AG04450 (cell line): ENCODE measurements around the gene TANC1. TPM values are rescaled to one million over a fixed set of nuclear protein-coding genes. Genes with fewer than 3 reads are reported as not detected.

Source experiments
- CTCF ChIA-PET: fragments of 300-600, 350-600 bp; formaldehyde crosslinking; extraction: SDS; loops from one replicate; lab custom pipeline; 2022; ENCODE audit warnings: antibody characterized with exemption, inconsistent platforms; lab: Charles Lee
- POLR2A ChIA-PET: fragments of 350-600 bp; formaldehyde crosslinking; extraction: SDS; loops from one replicate; lab custom pipeline; 2021; ENCODE audit warnings: antibody characterized with exemption, inconsistent platforms; lab: Yijun Ruan, JAX
- DNase-seq: peaks from one replicate; pipeline ENCODE4 v3.0.0-alpha.2; 2011; ENCODE audit warnings: low read depth, low spot score
- H3K27ac ChIP-seq: one replicate; pipeline ENCODE4 v1.5.1; 2012; ENCODE audit warnings: low read depth, low read length, control low read depth
- H3K27me3 ChIP-seq: one replicate; pipeline ENCODE4 v1.6.0; 2012; ENCODE audit warnings: low read length; ENCODE audit not compliant: control insufficient read depth, insufficient read depth
- H3K4me3 ChIP-seq: 2 replicates; pipeline ENCODE4 v1.5.1; 2011; ENCODE audit warnings: mild to moderate bottlenecking, low read depth, low read length, control low read depth
- H3K9me3 ChIP-seq: 2 replicates; pipeline ENCODE4 v1.5.1; 2012; ENCODE audit warnings: low read length; ENCODE audit not compliant: control insufficient read depth, insufficient read depth
- polyA plus RNA-seq: library from polyadenylated mRNA; depleted of rRNA; stranded (reverse); fragments of >200 nt; gene quantifications from 2 replicates; pipeline ENCODE4 v1.2.3, GENCODE V29; 2011; rRNA removed
- small RNA-seq: library from RNA; depleted of rRNA; stranded (forward); fragments of <200 nt; gene quantifications from one replicate; pipeline ENCODE3, GENCODE V24; 2012; ENCODE audit warnings: low read depth; ENCODE audit not compliant: insufficient read length
- TF ChIP-seq, protein P1 (sequence below): IDR thresholded peaks from 2 replicates; pipeline ENCODE4 v1.5.1; 2011; ENCODE audit warnings: low read depth, low read length, control low read depth, inconsistent platforms

The TANC1 gene
- polyA plus RNA-seq, 1 experiment = 28.0 TPM

DNA sequence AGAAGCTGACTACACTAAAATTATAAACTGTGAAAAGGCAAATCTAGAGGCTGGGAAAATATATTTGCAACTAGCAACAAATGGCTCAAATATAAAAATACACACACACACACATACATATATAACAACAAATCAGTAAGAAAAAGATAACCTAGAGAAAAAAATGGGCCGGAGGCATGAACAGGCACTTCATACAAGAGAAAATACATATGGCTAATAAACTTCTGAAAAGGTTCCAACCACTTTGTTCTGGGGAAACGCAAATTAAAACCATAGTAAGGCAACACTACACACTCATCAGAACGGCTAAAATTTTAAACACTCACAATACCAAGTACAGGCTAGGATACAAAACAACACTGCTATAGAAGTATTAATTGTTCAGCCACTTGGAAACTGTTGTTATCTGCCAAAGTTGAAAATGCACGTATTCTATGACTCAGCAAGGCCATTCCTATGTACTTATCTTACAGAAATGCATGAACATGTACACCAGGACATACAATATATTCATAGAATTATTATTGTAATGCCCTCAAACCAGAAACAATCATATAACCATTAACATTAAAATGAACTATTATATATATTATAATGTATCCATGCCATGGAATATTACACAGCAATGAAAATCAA lies 302.4 kb downstream of the TANC1 start:
- Histone ChIP-seq H3K27ac (no peak overlapping the region), H3K27me3 (no peaks in the 10 kb centered on the region), H3K9me3 (no peaks in the 10 kb centered on the region), H3K4me3 (no peak overlapping the region)
- ChIA-PET CTCF (no interaction called here), POLR2A (no interaction called here)
- no peak for DNase-seq
- TF ChIP-seq, protein P1, sequence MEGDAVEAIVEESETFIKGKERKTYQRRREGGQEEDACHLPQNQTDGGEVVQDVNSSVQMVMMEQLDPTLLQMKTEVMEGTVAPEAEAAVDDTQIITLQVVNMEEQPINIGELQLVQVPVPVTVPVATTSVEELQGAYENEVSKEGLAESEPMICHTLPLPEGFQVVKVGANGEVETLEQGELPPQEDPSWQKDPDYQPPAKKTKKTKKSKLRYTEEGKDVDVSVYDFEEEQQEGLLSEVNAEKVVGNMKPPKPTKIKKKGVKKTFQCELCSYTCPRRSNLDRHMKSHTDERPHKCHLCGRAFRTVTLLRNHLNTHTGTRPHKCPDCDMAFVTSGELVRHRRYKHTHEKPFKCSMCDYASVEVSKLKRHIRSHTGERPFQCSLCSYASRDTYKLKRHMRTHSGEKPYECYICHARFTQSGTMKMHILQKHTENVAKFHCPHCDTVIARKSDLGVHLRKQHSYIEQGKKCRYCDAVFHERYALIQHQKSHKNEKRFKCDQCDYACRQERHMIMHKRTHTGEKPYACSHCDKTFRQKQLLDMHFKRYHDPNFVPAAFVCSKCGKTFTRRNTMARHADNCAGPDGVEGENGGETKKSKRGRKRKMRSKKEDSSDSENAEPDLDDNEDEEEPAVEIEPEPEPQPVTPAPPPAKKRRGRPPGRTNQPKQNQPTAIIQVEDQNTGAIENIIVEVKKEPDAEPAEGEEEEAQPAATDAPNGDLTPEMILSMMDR = no peak

DNA sequence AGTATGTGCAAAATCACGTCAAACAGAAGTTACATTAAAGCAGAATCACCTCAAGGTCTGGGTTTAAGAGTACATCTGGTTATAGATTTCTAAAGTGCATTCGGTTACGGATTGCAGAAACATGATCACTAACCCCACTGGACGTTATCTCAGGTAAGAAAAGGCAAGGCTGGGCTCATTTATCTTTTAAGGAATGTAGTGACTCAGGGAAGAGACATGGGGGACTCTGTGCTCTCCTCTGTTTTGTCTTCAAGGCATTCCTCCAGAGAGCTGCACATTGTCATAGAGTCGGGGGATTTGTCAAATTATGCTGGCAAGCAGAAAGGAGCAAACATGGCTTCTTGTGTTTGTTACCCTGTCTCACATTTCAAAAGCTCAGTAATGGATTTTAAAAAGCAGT lies 303.7 kb downstream of the TANC1 start:
- H3K9me3 ChIP-seq = no peaks in the 10 kb centered on the region
- POLR2A ChIA-PET = no interaction called here
- no peak overlapping the region for H3K4me3 ChIP-seq
- TF ChIP-seq, protein P1 = no peak
- no peaks in the 10 kb centered on the region for H3K27me3 ChIP-seq
- H3K27ac ChIP-seq = no peak overlapping the region
- CTCF ChIA-PET = no interaction called here
- DNase-seq = no peak

DNA sequence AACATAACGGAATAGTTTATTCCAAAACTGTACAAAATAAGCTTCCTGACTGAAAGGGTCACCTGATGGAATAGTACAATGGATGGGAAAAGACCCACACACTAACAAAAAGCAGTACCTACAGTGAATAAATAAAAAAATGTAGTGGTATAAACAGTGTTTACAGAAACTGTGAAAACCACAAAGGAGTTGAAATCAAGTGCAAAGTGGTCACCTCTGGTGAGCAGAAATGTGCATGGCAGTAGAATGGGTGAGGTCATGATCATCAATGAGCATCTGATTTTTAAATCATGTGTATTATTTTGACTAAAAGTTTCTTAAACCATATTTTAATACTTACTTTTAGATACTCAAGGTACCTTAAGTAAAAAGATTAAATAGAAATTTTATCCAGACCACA lies 306.7 kb downstream of the TANC1 start:
- no peak overlapping the region for H3K27ac ChIP-seq
- TF ChIP-seq, protein P1 = no peak
- H3K9me3 ChIP-seq = no peaks in the 10 kb centered on the region
- no peak overlapping the region for H3K4me3 ChIP-seq
- POLR2A ChIA-PET = no interaction called here
- H3K27me3 ChIP-seq = no peaks in the 10 kb centered on the region
- CTCF ChIA-PET = no interaction called here
- no peak for DNase-seq

DNA sequence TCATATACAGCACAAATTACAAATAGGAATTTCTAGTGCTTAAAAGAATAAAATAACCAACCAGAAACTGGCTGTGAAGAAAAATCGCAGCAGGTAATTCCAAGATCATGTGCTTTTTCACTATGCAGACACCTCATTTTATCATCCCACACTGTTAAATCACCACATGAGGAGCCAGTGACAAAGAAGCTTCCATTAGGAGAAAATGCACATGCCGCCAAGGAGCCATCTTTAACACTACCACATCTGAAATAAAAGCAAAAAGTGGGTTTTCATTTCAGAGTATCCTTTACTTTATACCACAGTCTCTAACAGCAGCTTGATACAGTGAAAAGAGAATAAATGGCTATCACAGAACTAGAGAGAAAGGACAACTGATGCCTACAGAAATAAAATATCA lies 311.3 kb downstream of the TANC1 start:
- POLR2A ChIA-PET = no interaction called here
- no peak for DNase-seq
- TF ChIP-seq, protein P1 = no peak
- CTCF ChIA-PET = interaction anchor here (1.2 kb wide), 1 partner anchor 11 kb away, joined by 5 read pairs; no protein-coding TSS in a partner anchor
- Histone ChIP-seq H3K9me3 (no peaks in the 10 kb centered on the region), H3K4me3 (no peak overlapping the region), H3K27ac (no peak overlapping the region), H3K27me3 (no peaks in the 10 kb centered on the region)

GRCh38 chr2:159281002-159281401 lies 312.6 kb downstream of the TANC1 start:
- DNase-seq = no peak
- Histone ChIP-seq H3K27me3 (no peaks in the 10 kb centered on the region), H3K4me3 (no peak overlapping the region), H3K9me3 (no peaks in the 10 kb centered on the region), H3K27ac (no peak overlapping the region)
- ChIA-PET POLR2A (no interaction called here), CTCF (no interaction called here)
- TF ChIP-seq, protein P1 = no peak

Small RNAs within 50 kb of the gene (small RNA-seq; reads per million reads assigned to genes)
- not detected for gene MIR6888
- gene RNU2-21P = not detected
- gene RNU6-580P = not detected

Other genes starting within 250 kb of the TANC1 start
- gene DAPL1, start 173.3 kb upstream of the TANC1 start, polyA plus RNA-seq = not detected in 2 replicates